Activated T-cell treated with anti-CD3 and anti-CD28 coated beads for 4 hours (primary cell): ENCODE results near the gene SLC43A2.

ENCODE experiments used
- DNase-seq: peaks from one replicate; pipeline ENCODE4 v3.0.0-alpha.2; 2020

The SLC43A2 gene

GRCh38 chr17:1560858-1561355 lies 67.7 kb downstream of the SLC43A2 start:
- DNase-seq, result no peak

DNA sequence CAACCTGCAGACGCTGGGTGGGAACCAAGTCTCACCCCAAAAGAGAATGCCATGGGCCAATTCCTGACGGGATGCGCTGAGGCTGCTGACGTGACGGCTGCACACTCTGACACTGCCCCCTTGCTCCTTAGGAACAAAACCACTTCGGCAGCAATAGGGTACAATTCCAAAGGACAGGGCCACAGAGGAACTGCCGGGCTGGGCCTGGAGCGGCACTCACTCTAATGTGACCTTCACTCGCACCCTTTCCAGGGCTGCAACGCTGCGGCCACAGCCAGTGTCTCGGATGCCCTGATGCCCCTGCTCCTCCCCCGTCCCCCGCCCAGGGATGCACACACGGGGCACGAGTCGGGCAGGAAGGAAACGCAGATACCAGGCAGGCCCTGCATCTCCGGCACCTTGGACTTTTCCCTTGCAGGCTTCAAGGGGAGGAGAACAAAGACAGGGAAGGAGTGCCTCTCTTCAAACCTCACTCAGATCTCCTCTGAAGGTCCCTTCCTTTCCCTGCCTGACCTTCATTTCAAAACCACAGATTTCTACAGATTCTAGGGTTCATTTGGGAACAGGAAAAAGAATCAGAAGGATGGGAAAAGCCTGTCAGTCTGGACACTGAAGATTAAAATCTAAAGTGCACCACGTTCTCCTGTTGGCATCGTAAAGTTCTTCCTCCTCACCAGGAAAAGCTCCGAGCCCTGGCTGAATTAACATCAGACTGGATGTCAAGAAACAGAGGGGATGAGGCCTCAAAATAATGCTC lies 68.4 kb downstream of the SLC43A2 start:
- no peak for DNase-seq

DNA sequence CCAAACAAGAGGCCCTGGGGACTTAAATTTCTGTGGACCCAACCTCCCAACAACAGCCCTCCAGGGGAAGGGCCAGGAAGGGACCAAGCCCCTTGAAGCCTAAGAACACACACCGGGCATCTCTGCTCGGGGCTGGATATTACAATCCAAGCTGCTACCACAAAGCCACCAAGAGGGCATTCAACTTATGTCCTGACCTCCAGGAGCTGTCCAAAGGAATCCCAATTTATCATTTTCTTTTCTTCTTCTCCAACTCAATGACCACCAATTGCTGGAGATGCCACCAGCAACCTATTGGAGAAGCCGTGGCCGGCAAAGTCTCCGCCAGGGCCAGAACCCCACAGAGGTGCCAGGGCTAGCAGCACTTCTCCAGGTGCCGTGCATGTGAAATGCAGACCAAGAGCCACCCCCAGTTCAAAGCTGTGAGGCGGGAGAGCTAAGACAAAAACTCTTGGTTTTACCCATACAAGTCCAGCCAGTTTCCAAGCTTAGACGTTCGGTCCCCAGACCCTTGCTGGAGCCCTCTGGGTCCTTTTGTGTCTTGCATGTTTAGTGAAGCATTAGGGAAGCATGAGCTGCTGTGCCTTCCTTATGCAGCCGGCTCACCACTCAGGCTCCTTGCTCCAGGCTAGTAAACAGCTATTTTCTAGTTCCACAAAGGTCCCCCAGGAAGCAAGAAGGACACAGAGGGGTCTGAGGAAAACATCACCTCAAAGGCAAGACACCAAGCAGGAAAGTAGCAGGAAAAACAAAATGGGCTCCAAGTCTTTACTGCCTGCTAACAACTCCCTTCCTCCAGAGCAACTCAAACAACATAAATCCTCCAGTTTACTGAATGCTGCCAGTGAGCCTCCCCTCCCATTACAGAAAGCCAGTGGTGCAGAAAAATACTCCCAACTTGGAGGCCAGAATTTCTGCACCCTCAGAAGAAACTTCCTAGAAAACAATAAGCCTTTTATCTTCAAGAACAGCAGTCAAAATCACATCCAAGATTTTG lies 69.3 kb downstream of the SLC43A2 start:
- no peak for DNase-seq

GRCh38 chr17:1558401-1558800 lies 70.2 kb downstream of the SLC43A2 start:
- no peak for DNase-seq

- DNase-seq, result no peak
These were observed 71.1 kb downstream of the SLC43A2 start for GRCh38 chr17:1557355-1558095.

GRCh38 chr17:1555651-1556471 lies 72.8 kb downstream of the SLC43A2 start:
- no peak for DNase-seq

GRCh38 chr17:1554751-1555540 lies 73.7 kb downstream of the SLC43A2 start:
- DNase-seq, result no peak

DNA sequence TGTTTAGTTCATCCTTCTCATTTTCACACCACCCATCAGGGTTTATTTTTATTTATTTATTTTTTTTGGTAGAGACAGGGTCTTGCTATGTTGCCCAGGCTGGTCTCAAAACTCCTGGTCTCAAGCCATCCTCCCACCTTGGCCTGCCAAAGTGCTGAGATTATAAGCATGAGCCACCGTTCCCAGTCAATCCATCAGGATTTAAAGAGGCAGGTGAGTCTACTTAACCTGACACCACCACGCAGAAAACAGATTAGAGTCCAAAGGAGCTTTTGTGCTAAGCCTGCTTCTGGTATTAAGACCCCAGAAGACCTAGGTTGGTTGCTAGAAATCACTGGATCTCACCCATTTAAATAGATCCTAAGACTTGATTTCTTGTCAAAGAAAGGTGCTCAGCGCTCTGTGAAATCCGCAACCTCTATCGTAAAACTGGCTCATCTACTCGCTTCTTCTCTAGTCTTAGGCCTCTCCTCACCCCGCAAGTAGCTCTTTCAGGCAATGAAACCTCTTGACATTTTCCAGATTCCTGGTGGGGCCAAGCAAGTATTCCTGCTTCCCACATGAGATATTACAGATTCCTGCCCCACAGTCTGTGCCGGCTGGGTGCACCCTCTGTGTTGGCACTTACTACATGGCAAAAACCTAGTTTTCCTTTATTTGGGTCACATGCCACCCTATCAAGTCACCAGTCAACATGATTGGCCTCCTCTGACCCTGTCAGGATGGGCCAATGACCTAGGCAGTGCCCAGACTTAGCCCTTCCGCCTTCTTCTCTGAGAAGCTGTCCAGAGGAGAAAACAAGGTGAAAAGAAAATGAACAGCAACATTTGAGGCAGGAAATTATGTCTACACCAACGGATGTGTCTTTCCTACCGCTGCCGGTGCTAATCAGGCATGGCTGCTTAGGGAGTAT lies 75.0 kb downstream of the SLC43A2 start:
- no peak for DNase-seq

DNA sequence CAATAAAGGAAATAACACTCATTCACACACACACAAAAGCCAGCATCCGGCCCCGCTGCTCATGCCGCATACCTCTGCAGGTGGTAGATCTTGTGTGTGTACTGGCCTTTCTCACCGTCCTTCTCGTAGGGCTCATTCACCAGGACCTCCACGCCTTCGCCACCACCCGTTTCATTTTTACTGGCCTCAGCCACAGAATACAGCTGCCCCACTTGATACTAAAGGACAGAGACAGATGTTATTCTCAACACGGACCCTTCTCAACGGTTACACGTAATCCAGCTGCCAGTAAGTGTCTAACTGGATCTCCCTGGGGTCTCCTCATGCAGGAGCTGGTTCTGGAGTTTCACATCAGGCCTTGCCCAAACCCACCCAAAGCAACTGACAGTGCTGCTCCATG lies 75.7 kb downstream of the SLC43A2 start:
- no peak for DNase-seq

- DNase-seq, result no peak
These were observed 76.9 kb downstream of the SLC43A2 start for GRCh38 chr17:1551741-1552140.

- DNase-seq, result no peak
These were observed 80.6 kb downstream of the SLC43A2 start for GRCh38 chr17:1548032-1548431.

GRCh38 chr17:1546292-1546922 lies 82.2 kb downstream of the SLC43A2 start:
- DNase-seq, result no peak

DNA sequence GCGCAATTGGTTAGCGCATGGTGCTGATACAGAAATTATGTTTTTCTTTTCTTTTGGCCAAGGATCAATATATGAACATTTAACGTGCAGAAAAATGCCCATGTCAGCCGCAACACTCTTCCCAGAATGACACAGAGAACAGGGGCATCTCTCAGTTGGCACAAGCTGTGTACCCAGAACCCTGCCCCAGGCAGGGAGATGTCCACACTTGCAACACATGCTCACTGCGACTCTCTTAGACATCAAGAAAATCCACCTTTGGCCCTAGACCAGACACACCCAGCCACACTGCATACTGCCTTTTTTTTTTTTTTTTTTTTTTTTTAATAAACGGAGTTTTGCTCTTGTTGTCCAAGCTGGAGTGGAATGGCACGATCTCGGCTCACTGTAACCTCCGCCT lies 83.0 kb downstream of the SLC43A2 start:
- DNase-seq, result no peak

GRCh38 chr17:1542316-1542715 lies 86.3 kb downstream of the SLC43A2 start:
- no peak for DNase-seq

GRCh38 chr17:1541367-1541904 lies 87.2 kb downstream of the SLC43A2 start:
- no peak for DNase-seq

GRCh38 chr17:1539811-1540210 lies 88.8 kb downstream of the SLC43A2 start:
- no peak for DNase-seq

GRCh38 chr17:1535737-1536136 lies 92.9 kb downstream of the SLC43A2 start:
- DNase-seq, result no peak

DNA sequence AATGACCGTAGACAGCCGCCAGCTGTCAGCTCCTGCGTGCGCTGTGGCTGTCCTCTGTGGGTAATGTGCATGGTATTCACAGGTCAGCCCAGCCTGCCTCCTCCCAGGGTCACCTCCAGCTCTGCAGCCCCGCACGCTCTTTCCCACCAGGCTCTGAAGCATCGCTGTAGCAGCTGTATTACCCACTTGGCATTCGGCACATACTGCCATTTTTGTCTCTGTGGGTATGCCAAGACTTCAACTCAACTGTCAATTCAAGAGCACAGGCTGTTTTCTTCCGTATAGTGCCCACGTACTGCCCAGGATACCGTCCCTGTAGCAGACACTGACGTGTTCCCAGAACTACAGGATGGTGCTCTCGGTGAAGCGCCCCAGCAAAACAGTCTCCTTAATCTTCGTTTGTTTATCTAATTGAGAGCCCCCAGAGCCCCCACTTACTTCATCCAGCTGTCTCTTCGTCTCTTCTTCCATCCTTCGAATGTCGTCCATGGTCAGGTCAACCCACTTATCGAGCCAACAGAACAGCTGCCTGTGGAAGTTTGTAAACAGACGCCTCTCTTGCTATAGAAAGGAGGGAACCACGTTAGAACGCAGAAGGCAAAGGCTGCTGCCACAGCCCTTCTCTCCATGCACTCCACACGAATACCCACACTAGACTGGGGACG lies 94.8 kb downstream of the SLC43A2 start:
- DNase-seq, result no peak
